ENCODE measurements around the gene ARHGEF18.

- TF ChIP-seq TAF1 (IDR thresholded peaks at IDR 0.05; ENCODE audit: low read depth) (no peak), RAD21 (IDR thresholded peaks at IDR 0.05; ENCODE audit: low read depth) (peak; percentile 96), REST (IDR thresholded peaks at IDR 0.05; ENCODE audit: low read depth) (no peak), EP300 (IDR thresholded peaks at IDR 0.05; ENCODE audit: borderline replicate concordance) (no peak), CREB1 (IDR thresholded peaks at IDR 0.05; ENCODE audit: low read depth) (no peak), USF1 (IDR thresholded peaks at IDR 0.05) (no peak), MAX (IDR thresholded peaks at IDR 0.05) (no peak), TEAD4 (IDR thresholded peaks at IDR 0.05) (no peak)
Observed at GRCh38 chr19:7340959-7341837, 7.5 kb upstream of the ARHGEF18 start.

All from Ishikawa (cell line).